ENCODE measurements around the gene CD58.
"Not testable (repeated sequence)": the region's sequence is repeated elsewhere in the genome, so short reads cannot be mapped to it uniquely, and the experiment has no call there.

CD58 gene

GRCh38 chr1:116570358-116571214 lies at the start of gene CD58:
Gene CD58 (minus strand): TSS chr1:116571026. CDS start chr1:116570972, 54 bp downstream.
- peak; percentile 74 for DNase-seq

GRCh38 chr1:116620392-116620791 lies 49.6 kb upstream of the CD58 start:
- DNase-seq, result not testable (repeated sequence)

GRCh38 chr1:116619106-116619505 lies 48.3 kb upstream of the CD58 start:
- DNase-seq, result not testable (repeated sequence)

GRCh38 chr1:116617808-116618207 lies 47.0 kb upstream of the CD58 start:
- not testable (repeated sequence) for DNase-seq

- DNase-seq, result not testable (repeated sequence)
Measured at GRCh38 chr1:116613825-116614224, 43.0 kb upstream of the CD58 start.

GRCh38 chr1:116609801-116610371 lies 39.1 kb upstream of the CD58 start:
- DNase-seq, result not testable (repeated sequence)

- DNase-seq, result not testable (repeated sequence)
Measured at GRCh38 chr1:116608841-116609240, 38.0 kb upstream of the CD58 start.

- DNase-seq, result not testable (repeated sequence)
Measured at GRCh38 chr1:116608151-116608550, 37.3 kb upstream of the CD58 start.

GRCh38 chr1:116607463-116607862 lies 36.6 kb upstream of the CD58 start:
- not testable (repeated sequence) for DNase-seq

GRCh38 chr1:116606067-116606466 lies 35.2 kb upstream of the CD58 start:
- DNase-seq, result not testable (repeated sequence)

- DNase-seq, result no peak
Measured at GRCh38 chr1:116605315-116605714, 34.5 kb upstream of the CD58 start.

GRCh38 chr1:116604408-116604807 lies 33.6 kb upstream of the CD58 start:
- not testable (repeated sequence) for DNase-seq

GRCh38 chr1:116603646-116604045 lies 32.8 kb upstream of the CD58 start:
- not testable (repeated sequence) for DNase-seq

GRCh38 chr1:116599369-116599768 lies 28.5 kb upstream of the CD58 start:
- not testable (repeated sequence) for DNase-seq

- not testable (repeated sequence) for DNase-seq
Measured at GRCh38 chr1:116598420-116599036, 27.7 kb upstream of the CD58 start.

GRCh38 chr1:116597388-116597787 lies 26.6 kb upstream of the CD58 start:
- DNase-seq, result not testable (repeated sequence)

GRCh38 chr1:116596742-116597307 lies 26.0 kb upstream of the CD58 start:
- not testable (repeated sequence) for DNase-seq

GRCh38 chr1:116595946-116596741 lies 25.3 kb upstream of the CD58 start:
- DNase-seq, result peak; percentile 24

- not testable (repeated sequence) for DNase-seq
Measured at GRCh38 chr1:116595065-116595840, 24.4 kb upstream of the CD58 start.

GRCh38 chr1:116593977-116594376 lies 23.2 kb upstream of the CD58 start:
- not testable (repeated sequence) for DNase-seq

GRCh38 chr1:116593401-116593800 lies 22.6 kb upstream of the CD58 start:
- not testable (repeated sequence) for DNase-seq
